Right hindlimb (tissue), 1 donor: ENCODE data around the gene IRF8.

Experiments used
- DNase-seq: peaks from one replicate; pipeline ENCODE4 v3.0.0-alpha.2; 2018

IRF8 gene

GRCh38 chr16:85914423-85914794 is 15.4 kb downstream of the IRF8 start:
- no peak for DNase-seq

GRCh38 chr16:85915125-85915845 is 16.3 kb downstream of the IRF8 start:
- no peak for DNase-seq

- DNase-seq = no peak
These were observed 17.4 kb downstream of the IRF8 start for GRCh38 chr16:85916141-85916890.

GRCh38 chr16:85917012-85917411 is 18.1 kb downstream of the IRF8 start:
- DNase-seq = no peak

- no peak for DNase-seq
These were observed 19.0 kb downstream of the IRF8 start for GRCh38 chr16:85917959-85918358.

GRCh38 chr16:85918436-85918835 is 19.5 kb downstream of the IRF8 start:
- DNase-seq = no peak

- no peak for DNase-seq
These were observed 20.6 kb downstream of the IRF8 start for GRCh38 chr16:85919271-85920267.

GRCh38 chr16:85921026-85921425 is 22.1 kb downstream of the IRF8 start:
- no peak for DNase-seq

GRCh38 chr16:85923153-85924021 is 24.4 kb downstream of the IRF8 start:
- peak; percentile 71 for DNase-seq

GRCh38 chr16:85924675-85925074 is 25.7 kb downstream of the IRF8 start:
- DNase-seq = no peak

GRCh38 chr16:85926370-85926769 is 27.4 kb downstream of the IRF8 start:
- no peak for DNase-seq

GRCh38 chr16:85927371-85927770 is 28.4 kb downstream of the IRF8 start:
- DNase-seq = no peak

- DNase-seq = no peak
These were observed 29.0 kb downstream of the IRF8 start for GRCh38 chr16:85927959-85928358.

- DNase-seq = peak; percentile 76
These were observed 29.4 kb downstream of the IRF8 start for GRCh38 chr16:85928401-85928820.

GRCh38 chr16:85929259-85929721 is 30.3 kb downstream of the IRF8 start:
- no peak for DNase-seq

GRCh38 chr16:85930301-85930700 is 31.3 kb downstream of the IRF8 start:
- DNase-seq = no peak

GRCh38 chr16:85931596-85932402 is 32.8 kb downstream of the IRF8 start:
- no peak for DNase-seq

- no peak for DNase-seq
These were observed 35.2 kb downstream of the IRF8 start for GRCh38 chr16:85934210-85934609.

GRCh38 chr16:85935391-85935973 is 36.5 kb downstream of the IRF8 start:
- DNase-seq = no peak

- DNase-seq = no peak
These were observed 37.2 kb downstream of the IRF8 start for GRCh38 chr16:85935974-85936760.
